NCI-H2171 (cell line): ENCODE measurements around the gene HMGCR.

Source experiments
- DNase-seq: peaks from one replicate; lab custom pipeline; 2025; lab: John Stamatoyannopoulos, UW

HMGCR gene

GRCh38 chr5:75340714-75341478, 3.9 kb downstream of the HMGCR start:
- DNase-seq: no peak

- no peak for DNase-seq
These were observed 4.9 kb downstream of the HMGCR start for GRCh38 chr5:75341934-75342333.

- no peak for DNase-seq
These were observed 5.8 kb downstream of the HMGCR start for GRCh38 chr5:75342836-75343235.

- no peak for DNase-seq
These were observed 11.2 kb downstream of the HMGCR start for GRCh38 chr5:75348241-75348640.

GRCh38 chr5:75349663-75350062, 12.6 kb downstream of the HMGCR start:
- DNase-seq: no peak

GRCh38 chr5:75351139-75351926, 14.3 kb downstream of the HMGCR start:
- no peak for DNase-seq

GRCh38 chr5:75355236-75355635, 18.2 kb downstream of the HMGCR start:
- no peak for DNase-seq

- no peak for DNase-seq
These were observed 19.7 kb downstream of the HMGCR start for GRCh38 chr5:75356719-75357118.

- no peak for DNase-seq
These were observed 21.1 kb downstream of the HMGCR start for GRCh38 chr5:75358117-75358516.

GRCh38 chr5:75361310-75361709, 24.3 kb downstream of the HMGCR start:
- no peak for DNase-seq

- no peak for DNase-seq
These were observed 25.5 kb downstream of the HMGCR start for GRCh38 chr5:75362474-75362975.

- no peak for DNase-seq
These were observed 26.1 kb downstream of the HMGCR start for GRCh38 chr5:75363111-75363510.

GRCh38 chr5:75363726-75364495, 26.9 kb downstream of the HMGCR start:
- DNase-seq: no peak

- no peak for DNase-seq
These were observed 27.7 kb downstream of the HMGCR start for GRCh38 chr5:75364571-75365280.

GRCh38 chr5:75365740-75366139, 28.7 kb downstream of the HMGCR start:
- DNase-seq: no peak

GRCh38 chr5:75366787-75367186, 29.8 kb downstream of the HMGCR start:
- DNase-seq: no peak

- no peak for DNase-seq
These were observed 30.4 kb downstream of the HMGCR start for GRCh38 chr5:75367401-75367800.

- no peak for DNase-seq
These were observed 31.4 kb downstream of the HMGCR start for GRCh38 chr5:75368391-75368790.

GRCh38 chr5:75373862-75374261, 36.8 kb downstream of the HMGCR start:
- no peak for DNase-seq

- no peak for DNase-seq
These were observed 37.4 kb downstream of the HMGCR start for GRCh38 chr5:75374394-75374814.

- DNase-seq: no peak
These were observed 38.4 kb downstream of the HMGCR start for GRCh38 chr5:75375414-75375813.

- DNase-seq: no peak
These were observed 43.1 kb downstream of the HMGCR start for GRCh38 chr5:75380099-75380498.
